Measurements from ENCODE around the gene YES1. TPM values are rescaled to one million over a fixed set of nuclear protein-coding genes. Genes with fewer than 3 reads are reported as not detected.

Gene YES1
- total and polyA plus RNA-seq, 2 of the 13 experiments (the other 11 are each of a cell fraction or from before 2014, with no cell fraction given) = 17.2 to 70.8 TPM

DNA sequence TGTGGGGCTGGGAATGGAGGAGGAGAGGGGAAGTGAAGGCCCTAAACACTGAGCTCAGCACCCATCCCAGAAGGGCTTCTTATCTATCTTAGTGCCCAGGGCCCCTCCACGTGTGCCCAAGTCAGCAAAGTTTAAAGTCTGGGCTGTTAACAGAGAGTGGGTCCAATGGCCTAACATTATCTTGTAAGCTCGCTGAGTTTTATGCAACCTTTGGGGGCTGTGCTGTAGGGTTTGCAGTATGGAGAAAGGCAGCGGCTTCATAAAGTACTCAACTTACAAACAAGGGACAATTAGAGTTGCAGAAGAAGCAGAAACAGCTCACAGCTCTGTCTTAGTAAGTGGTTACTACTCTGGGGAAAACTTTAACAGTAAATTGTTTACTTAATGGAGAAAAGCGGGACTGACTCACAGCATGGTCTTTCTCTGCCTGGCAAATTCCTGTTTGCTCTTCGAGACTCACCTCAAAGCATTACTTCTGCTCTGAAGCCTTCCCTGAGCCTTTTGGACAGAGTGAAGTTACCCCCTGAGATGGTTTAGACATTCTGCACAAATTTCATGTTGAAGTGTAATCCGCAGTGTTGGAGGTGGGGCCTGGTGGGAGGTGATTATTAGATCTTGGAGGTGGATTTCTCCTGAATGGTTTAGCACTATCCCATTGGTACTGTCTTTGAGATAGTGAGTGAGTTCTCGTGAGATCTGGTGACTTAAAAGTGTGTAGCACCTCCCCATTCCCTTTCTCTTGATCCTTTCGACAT, 108.7 kb downstream of the YES1 start (continued):
- no peak for TF ChIP-seq FOXP1 (IDR thresholded peaks at IDR 0.05)
- 0 out of 2 replicates have a peak, but pooled peaks have one; percentile 17 for TF ChIP-seq FOXP1 (CRISPR knock-in tag; IDR thresholded peaks at IDR 0.05)
- TF ChIP-seq KAT8 (CRISPR knock-in tag; IDR thresholded peaks at IDR 0.05) = peak; percentile 55; the same call in 1 of the 2 replicates
- TF ChIP-seq IRF2 (CRISPR knock-in tag; IDR thresholded peaks at IDR 0.05) = peak; percentile 27; the same call in 1 of the 2 replicates
- TF ChIP-seq, protein P1, sequence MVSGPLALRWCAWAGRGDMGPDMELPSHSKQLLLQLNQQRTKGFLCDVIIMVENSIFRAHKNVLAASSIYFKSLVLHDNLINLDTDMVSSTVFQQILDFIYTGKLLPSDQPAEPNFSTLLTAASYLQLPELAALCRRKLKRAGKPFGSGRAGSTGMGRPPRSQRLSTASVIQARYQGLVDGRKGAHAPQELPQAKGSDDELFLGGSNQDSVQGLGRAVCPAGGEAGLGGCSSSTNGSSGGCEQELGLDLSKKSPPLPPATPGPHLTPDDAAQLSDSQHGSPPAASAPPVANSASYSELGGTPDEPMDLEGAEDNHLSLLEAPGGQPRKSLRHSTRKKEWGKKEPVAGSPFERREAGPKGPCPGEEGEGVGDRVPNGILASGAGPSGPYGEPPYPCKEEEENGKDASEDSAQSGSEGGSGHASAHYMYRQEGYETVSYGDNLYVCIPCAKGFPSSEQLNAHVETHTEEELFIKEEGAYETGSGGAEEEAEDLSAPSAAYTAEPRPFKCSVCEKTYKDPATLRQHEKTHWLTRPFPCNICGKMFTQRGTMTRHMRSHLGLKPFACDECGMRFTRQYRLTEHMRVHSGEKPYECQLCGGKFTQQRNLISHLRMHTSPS (CRISPR knock-in tag; IDR thresholded peaks at IDR 0.05; ENCODE audit: low read depth) = peak; percentile 55; the same call in 1 of the 2 replicates
- TF ChIP-seq MXI1 (IDR thresholded peaks at IDR 0.05; ENCODE audit: borderline replicate concordance, low read depth, low read length) = peak; percentile 37; the same call in 1 of the 3 replicates
- TF ChIP-seq AHR (CRISPR knock-in tag; IDR thresholded peaks at IDR 0.05) = no peak
- 0 out of 2 replicates have a peak, but pooled peaks have one; percentile 36 for TF ChIP-seq TSC22D2 (CRISPR knock-in tag; IDR thresholded peaks at IDR 0.05; ENCODE audit: borderline replicate concordance)
- no peak for TF ChIP-seq FOXA1 (IDR thresholded peaks at IDR 0.05)
- TF ChIP-seq FOXA1 (CRISPR knock-in tag; IDR thresholded peaks at IDR 0.05) = 0 out of 2 replicates have a peak, but pooled peaks have one; percentile 10
- TF ChIP-seq, protein P2, sequence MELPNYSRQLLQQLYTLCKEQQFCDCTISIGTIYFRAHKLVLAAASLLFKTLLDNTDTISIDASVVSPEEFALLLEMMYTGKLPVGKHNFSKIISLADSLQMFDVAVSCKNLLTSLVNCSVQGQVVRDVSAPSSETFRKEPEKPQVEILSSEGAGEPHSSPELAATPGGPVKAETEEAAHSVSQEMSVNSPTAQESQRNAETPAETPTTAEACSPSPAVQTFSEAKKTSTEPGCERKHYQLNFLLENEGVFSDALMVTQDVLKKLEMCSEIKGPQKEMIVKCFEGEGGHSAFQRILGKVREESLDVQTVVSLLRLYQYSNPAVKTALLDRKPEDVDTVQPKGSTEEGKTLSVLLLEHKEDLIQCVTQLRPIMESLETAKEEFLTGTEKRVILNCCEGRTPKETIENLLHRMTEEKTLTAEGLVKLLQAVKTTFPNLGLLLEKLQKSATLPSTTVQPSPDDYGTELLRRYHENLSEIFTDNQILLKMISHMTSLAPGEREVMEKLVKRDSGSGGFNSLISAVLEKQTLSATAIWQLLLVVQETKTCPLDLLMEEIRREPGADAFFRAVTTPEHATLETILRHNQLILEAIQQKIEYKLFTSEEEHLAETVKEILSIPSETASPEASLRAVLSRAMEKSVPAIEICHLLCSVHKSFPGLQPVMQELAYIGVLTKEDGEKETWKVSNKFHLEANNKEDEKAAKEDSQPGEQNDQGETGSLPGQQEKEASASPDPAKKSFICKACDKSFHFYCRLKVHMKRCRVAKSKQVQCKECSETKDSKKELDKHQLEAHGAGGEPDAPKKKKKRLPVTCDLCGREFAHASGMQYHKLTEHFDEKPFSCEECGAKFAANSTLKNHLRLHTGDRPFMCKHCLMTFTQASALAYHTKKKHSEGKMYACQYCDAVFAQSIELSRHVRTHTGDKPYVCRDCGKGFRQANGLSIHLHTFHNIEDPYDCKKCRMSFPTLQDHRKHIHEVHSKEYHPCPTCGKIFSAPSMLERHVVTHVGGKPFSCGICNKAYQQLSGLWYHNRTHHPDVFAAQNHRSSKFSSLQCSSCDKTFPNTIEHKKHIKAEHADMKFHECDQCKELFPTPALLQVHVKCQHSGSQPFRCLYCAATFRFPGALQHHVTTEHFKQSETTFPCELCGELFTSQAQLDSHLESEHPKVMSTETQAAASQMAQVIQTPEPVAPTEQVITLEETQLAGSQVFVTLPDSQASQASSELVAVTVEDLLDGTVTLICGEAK (IDR thresholded peaks at IDR 0.05) = no peak
- TF ChIP-seq, protein P2 (CRISPR knock-in tag; IDR thresholded peaks at IDR 0.05) = peak; percentile 20; the same call in 1 of the 2 replicates
- 0 out of 2 replicates have a peak, but pooled peaks have one; percentile 22 for TF ChIP-seq FOXA3 (CRISPR knock-in tag; IDR thresholded peaks at IDR 0.05)
- TF ChIP-seq, protein P3, sequence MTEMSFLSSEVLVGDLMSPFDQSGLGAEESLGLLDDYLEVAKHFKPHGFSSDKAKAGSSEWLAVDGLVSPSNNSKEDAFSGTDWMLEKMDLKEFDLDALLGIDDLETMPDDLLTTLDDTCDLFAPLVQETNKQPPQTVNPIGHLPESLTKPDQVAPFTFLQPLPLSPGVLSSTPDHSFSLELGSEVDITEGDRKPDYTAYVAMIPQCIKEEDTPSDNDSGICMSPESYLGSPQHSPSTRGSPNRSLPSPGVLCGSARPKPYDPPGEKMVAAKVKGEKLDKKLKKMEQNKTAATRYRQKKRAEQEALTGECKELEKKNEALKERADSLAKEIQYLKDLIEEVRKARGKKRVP (CRISPR knock-in tag; IDR thresholded peaks at IDR 0.05) = peak in 1 of 2 experiments; percentile 46; a peak in 1 of 4 replicates
- TF ChIP-seq, protein P4, sequence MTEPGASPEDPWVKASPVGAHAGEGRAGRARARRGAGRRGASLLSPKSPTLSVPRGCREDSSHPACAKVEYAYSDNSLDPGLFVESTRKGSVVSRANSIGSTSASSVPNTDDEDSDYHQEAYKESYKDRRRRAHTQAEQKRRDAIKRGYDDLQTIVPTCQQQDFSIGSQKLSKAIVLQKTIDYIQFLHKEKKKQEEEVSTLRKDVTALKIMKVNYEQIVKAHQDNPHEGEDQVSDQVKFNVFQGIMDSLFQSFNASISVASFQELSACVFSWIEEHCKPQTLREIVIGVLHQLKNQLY (CRISPR knock-in tag; IDR thresholded peaks at IDR 0.05) = peak; percentile 27; the same call in 1 of the 2 replicates
- TF ChIP-seq FLYWCH1 (CRISPR knock-in tag; IDR thresholded peaks at IDR 0.05) = no peak

All from HepG2 (cell line).